HepG2 (cell line): ENCODE results near the gene ODAD4. TPM values are rescaled to one million over a fixed set of nuclear protein-coding genes. Genes with fewer than 3 reads are reported as not detected.

ENCODE experiments used
- CCDC6 ChIP-seq: sonication (generic); formaldehyde crosslinking; IDR thresholded peaks from 2 replicates; pipeline ENCODE4 v1.8.1; 2022; ENCODE audit warnings: mild to moderate bottlenecking, missing genetic modification reagents, moderate library complexity
- FLYWCH1 ChIP-seq: sonication (generic); formaldehyde crosslinking; IDR thresholded peaks from 2 replicates; pipeline ENCODE4 v1.8.1; 2023; ENCODE audit warnings: mild to moderate bottlenecking, missing genetic modification reagents
- LCORL ChIP-seq, 2 experiments: fragments of 450-650 bp in 1 of 2; sonication (generic) in 1 of 2; formaldehyde crosslinking in 1 of 2; IDR thresholded peaks; 2 replicates each; pipeline versions ENCODE4 v1.5.0 to v1.6.1; 2017 to 2020; ENCODE audit warnings: antibody characterized with exemption in 1 of 2, missing genetic modification reagents in 1 of 2
- MED1 ChIP-seq: sonication (generic); formaldehyde crosslinking; IDR thresholded peaks from 2 replicates; pipeline ENCODE4 v1.4.0; 2020; ENCODE audit warnings: missing genetic modification reagents
- NFATC3 ChIP-seq: sonication (generic); formaldehyde crosslinking; IDR thresholded peaks from 2 replicates; pipeline ENCODE4 v1.5.1; 2020; ENCODE audit warnings: mild to moderate bottlenecking, missing genetic modification reagents
- NFYC ChIP-seq: IDR thresholded peaks from 2 replicates; pipeline ENCODE4 v1.6.1; 2016; ENCODE audit warnings: missing genetic modification reagents, missing compliant biosample characterization
- POLR2AphosphoS5 ChIP-seq: IDR thresholded peaks from 2 replicates; pipeline ENCODE4 v1.6.1; 2012; ENCODE audit warnings: low read depth, low read length
- PTBP1 ChIP-seq: fragments of 200-400 bp; formaldehyde crosslinking; IDR thresholded peaks from 2 replicates; pipeline ENCODE4 v1.6.1; 2018; ENCODE audit warnings: low read length, low read depth; ENCODE audit not compliant: poor library complexity, severe bottlenecking
- TGIF2 ChIP-seq: IDR thresholded peaks from 2 replicates; pipeline ENCODE4 v1.6.1; 2016; ENCODE audit warnings: control low read depth, missing compliant biosample characterization
- ZNF564 ChIP-seq: sonication (generic); formaldehyde crosslinking; IDR thresholded peaks from 2 replicates; pipeline ENCODE4 v1.8.1; 2023; ENCODE audit warnings: mild to moderate bottlenecking, missing genetic modification reagents
- ZNF749 ChIP-seq: sonication (generic); formaldehyde crosslinking; IDR thresholded peaks from 2 replicates; pipeline ENCODE4 v1.8.0; 2022; ENCODE audit warnings: mild to moderate bottlenecking, missing genetic modification reagents, moderate library complexity, borderline replicate concordance
- polyA plus RNA-seq, 8 experiments: library from polyadenylated mRNA; depleted of rRNA in 3 of 8; stranded (reverse) in 7 of 8; unstranded in 1 of 8; fragments of >200 nt; fragmentation: Illumina TruSeq in 4 of 8; extraction: Trizol in 4 of 8; gene quantifications; 2 replicates each; pipeline versions ENCODE4 v1.2.1 to v1.2.3, GENCODE V29; 2011 to 2016; ENCODE audit warnings: low read depth in 4 of 8, missing spikeins in 1 of 8, mixed read lengths in 1 of 8; ENCODE audit not compliant: insufficient read depth in 1 of 8
- total RNA-seq, 5 experiments: library from RNA; depleted of rRNA; stranded (reverse); fragments of >200 nt; fragmentation: Illumina TruSeq; extraction: Trizol; gene quantifications; 2 replicates each; pipeline ENCODE4 v1.2.3, GENCODE V29; 2016; ENCODE audit warnings: low read depth in 1 of 5
- TF ChIP-seq, protein P1 (sequence below), 2 experiments: sonication (generic) in 1 of 2; formaldehyde crosslinking in 1 of 2; IDR thresholded peaks; 2 replicates each; pipeline versions ENCODE4 v1.6.1 to v1.9.0; 2014 to 2022; ENCODE audit warnings: antibody characterized with exemption in 1 of 2, borderline replicate concordance in 1 of 2, inconsistent platforms in 1 of 2, low read depth in 1 of 2, missing genetic modification reagents in 1 of 2
- TF ChIP-seq, protein P2 (sequence below): sonication (generic); formaldehyde crosslinking; IDR thresholded peaks from 2 replicates; pipeline ENCODE4 v1.4.0; 2020; ENCODE audit warnings: mild to moderate bottlenecking, missing genetic modification reagents
- TF ChIP-seq, protein P3 (sequence below): sonication (generic); formaldehyde crosslinking; IDR thresholded peaks from 2 replicates; pipeline ENCODE4 v1.5.0; 2020; ENCODE audit warnings: mild to moderate bottlenecking, missing genetic modification reagents
- TF ChIP-seq, protein P4 (sequence below): IDR thresholded peaks from 2 replicates; pipeline ENCODE4 v1.6.1; 2016; ENCODE audit warnings: low read depth

The ODAD4 gene
- total and polyA plus RNA-seq, 2 of the 13 experiments (the other 11 are each of a cell fraction or from before 2014, with no cell fraction given), result 0.48 to 0.53 TPM

DNA sequence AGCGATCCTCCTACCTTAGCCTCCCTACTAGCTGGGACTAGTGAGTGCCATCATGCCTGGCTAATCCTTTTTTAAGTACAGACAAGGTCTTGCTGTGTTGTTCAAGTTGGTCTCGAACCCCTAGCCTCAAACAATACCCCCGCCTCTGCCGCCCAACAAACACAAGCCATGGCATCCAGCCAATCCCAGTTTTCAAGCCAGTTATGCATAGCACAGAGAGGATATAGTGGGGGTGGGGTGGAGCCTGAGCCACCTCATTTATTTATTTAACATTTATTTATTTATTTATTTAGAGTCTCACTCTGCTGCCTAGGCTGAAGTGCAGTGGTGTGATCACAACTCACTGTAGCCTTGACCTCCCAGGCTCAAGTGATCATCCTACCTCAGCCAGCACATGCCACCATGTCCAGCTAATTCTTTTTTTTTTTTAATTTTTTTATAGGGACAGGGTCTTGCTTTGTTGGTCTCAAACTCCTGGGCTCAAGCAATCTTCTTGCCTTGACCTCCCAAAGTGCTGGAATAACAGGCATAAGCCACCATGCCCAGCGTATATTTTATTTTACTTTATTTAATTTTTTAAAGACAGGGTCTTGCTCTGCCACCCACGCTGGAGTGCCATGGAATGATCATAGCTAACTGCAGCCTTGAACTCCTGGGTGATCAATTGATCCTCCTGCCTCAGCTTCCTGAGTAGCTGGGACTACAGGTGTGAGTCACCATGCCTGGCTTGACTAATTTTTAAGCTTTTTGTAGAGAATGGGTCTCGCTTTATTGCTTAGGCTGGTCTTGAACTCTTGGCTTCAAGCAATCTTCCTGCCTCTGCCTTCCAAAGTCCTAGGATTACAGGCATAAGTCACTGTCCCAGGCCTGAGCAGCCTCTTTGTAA, 39.0 kb upstream of the ODAD4 start (continued):
- TF ChIP-seq, protein P1, sequence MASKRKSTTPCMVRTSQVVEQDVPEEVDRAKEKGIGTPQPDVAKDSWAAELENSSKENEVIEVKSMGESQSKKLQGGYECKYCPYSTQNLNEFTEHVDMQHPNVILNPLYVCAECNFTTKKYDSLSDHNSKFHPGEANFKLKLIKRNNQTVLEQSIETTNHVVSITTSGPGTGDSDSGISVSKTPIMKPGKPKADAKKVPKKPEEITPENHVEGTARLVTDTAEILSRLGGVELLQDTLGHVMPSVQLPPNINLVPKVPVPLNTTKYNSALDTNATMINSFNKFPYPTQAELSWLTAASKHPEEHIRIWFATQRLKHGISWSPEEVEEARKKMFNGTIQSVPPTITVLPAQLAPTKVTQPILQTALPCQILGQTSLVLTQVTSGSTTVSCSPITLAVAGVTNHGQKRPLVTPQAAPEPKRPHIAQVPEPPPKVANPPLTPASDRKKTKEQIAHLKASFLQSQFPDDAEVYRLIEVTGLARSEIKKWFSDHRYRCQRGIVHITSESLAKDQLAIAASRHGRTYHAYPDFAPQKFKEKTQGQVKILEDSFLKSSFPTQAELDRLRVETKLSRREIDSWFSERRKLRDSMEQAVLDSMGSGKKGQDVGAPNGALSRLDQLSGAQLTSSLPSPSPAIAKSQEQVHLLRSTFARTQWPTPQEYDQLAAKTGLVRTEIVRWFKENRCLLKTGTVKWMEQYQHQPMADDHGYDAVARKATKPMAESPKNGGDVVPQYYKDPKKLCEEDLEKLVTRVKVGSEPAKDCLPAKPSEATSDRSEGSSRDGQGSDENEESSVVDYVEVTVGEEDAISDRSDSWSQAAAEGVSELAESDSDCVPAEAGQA (IDR thresholded peaks at IDR 0.05; ENCODE audit: low read depth), result no peak
- TF ChIP-seq, protein P1 (CRISPR knock-in tag; IDR thresholded peaks at IDR 0.05; ENCODE audit: borderline replicate concordance), result no peak
- TF ChIP-seq LCORL (IDR thresholded peaks at IDR 0.05), result no peak
- TF ChIP-seq LCORL (CRISPR knock-in tag; IDR thresholded peaks at IDR 0.05), result peak; percentile 50; the same call in 1 of the 2 replicates
- no peak for TF ChIP-seq FLYWCH1
- no peak for TF ChIP-seq ZNF749 (CRISPR knock-in tag)
- peak; percentile 26 for TF ChIP-seq MED1 (CRISPR knock-in tag)
- no peak for TF ChIP-seq CCDC6
- TF ChIP-seq ZNF564 (CRISPR knock-in tag), result no peak
- no peak for TF ChIP-seq PTBP1
- no peak for TF ChIP-seq NFATC3
- TF ChIP-seq POLR2AphosphoS5, result no peak
- no peak for TF ChIP-seq NFYC (CRISPR knock-in tag)
- TF ChIP-seq TGIF2, result no peak
- TF ChIP-seq, protein P2, sequence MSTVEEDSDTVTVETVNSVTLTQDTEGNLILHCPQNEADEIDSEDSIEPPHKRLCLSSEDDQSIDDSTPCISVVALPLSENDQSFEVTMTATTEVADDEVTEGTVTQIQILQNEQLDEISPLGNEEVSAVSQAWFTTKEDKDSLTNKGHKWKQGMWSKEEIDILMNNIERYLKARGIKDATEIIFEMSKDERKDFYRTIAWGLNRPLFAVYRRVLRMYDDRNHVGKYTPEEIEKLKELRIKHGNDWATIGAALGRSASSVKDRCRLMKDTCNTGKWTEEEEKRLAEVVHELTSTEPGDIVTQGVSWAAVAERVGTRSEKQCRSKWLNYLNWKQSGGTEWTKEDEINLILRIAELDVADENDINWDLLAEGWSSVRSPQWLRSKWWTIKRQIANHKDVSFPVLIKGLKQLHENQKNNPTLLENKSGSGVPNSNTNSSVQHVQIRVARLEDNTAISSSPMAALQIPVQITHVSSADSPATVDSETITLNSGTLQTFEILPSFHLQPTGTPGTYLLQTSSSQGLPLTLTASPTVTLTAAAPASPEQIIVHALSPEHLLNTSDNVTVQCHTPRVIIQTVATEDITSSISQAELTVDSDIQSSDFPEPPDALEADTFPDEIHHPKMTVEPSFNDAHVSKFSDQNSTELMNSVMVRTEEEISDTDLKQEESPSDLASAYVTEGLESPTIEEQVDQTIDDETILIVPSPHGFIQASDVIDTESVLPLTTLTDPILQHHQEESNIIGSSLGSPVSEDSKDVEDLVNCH (CRISPR knock-in tag), result no peak
- TF ChIP-seq, protein P3, sequence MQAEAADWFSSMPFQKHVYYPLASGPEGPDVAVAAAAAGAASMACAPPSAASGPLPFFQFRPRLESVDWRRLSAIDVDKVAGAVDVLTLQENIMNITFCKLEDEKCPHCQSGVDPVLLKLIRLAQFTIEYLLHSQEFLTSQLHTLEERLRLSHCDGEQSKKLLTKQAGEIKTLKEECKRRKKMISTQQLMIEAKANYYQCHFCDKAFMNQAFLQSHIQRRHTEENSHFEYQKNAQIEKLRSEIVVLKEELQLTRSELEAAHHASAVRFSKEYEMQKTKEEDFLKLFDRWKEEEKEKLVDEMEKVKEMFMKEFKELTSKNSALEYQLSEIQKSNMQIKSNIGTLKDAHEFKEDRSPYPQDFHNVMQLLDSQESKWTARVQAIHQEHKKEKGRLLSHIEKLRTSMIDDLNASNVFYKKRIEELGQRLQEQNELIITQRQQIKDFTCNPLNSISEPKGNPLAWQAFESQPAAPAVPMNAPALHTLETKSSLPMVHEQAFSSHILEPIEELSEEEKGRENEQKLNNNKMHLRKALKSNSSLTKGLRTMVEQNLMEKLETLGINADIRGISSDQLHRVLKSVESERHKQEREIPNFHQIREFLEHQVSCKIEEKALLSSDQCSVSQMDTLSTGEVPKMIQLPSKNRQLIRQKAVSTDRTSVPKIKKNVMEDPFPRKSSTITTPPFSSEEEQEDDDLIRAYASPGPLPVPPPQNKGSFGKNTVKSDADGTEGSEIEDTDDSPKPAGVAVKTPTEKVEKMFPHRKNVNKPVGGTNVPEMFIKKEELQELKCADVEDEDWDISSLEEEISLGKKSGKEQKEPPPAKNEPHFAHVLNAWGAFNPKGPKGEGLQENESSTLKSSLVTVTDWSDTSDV, result no peak
- TF ChIP-seq, protein P4, sequence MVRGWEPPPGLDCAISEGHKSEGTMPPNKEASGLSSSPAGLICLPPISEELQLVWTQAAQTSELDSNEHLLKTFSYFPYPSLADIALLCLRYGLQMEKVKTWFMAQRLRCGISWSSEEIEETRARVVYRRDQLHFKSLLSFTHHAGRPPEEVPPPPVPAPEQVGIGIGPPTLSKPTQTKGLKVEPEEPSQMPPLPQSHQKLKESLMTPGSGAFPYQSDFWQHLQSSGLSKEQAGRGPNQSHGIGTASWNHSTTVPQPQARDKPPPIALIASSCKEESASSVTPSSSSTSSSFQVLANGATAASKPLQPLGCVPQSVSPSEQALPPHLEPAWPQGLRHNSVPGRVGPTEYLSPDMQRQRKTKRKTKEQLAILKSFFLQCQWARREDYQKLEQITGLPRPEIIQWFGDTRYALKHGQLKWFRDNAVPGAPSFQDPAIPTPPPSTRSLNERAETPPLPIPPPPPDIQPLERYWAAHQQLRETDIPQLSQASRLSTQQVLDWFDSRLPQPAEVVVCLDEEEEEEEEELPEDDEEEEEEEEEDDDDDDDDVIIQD (CRISPR knock-in tag), result no peak
